Activated CD4-positive, alpha-beta T cell treated with anti-CD3 and anti-CD28 coated beads, Interleukin-2, amount 10 ng/mL, durations not matched to agents 24 days and 14 days (primary cell): Measurements from ENCODE around the gene C11orf21. TPM values are rescaled to one million over a fixed set of nuclear protein-coding genes. Genes with fewer than 3 reads are reported as not detected.

ENCODE experiments used
- DNase-seq: peaks from one replicate; pipeline ENCODE4 v3.0.0; 2022
- H3K27ac Mint-ChIP-seq: one replicate; pipeline ENCODE4 v1.8.0; 2022; ENCODE audit warnings: mild to moderate bottlenecking, mixed read lengths
- H3K27me3 Mint-ChIP-seq: one replicate; pipeline ENCODE4 v1.8.0; 2022; ENCODE audit warnings: mixed read lengths
- H3K36me3 Mint-ChIP-seq: one replicate; pipeline ENCODE4 v1.8.0; 2022; ENCODE audit warnings: low read depth, mild to moderate bottlenecking, mixed read lengths
- H3K4me1 Mint-ChIP-seq: one replicate; pipeline ENCODE4 v1.8.0; 2021; ENCODE audit warnings: mixed read lengths
- H3K4me3 Mint-ChIP-seq: one replicate; pipeline ENCODE4 v1.8.0; 2022; ENCODE audit warnings: mild to moderate bottlenecking, moderate library complexity, mixed read lengths
- H3K9me3 Mint-ChIP-seq: one replicate; pipeline ENCODE4 v1.8.0; 2021; ENCODE audit warnings: mixed read lengths
- intact Hi-C: fragments of 100-400 bp; cut with micrococcal nuclease; formaldehyde crosslinking; loops from one replicate; pipeline ENCODE4 v1.15.1; 2023
- total RNA-seq: library from RNA; stranded (reverse); gene quantifications from 2 replicates; pipeline ENCODE4 v1.2.3, GENCODE V29; 2022

C11orf21 gene
- total RNA-seq, 1 donor from 2014 or later = 2.6 TPM

GRCh38 chr11:2330696-2331095, 29.0 kb upstream of the C11orf21 start:
- Mint-ChIP-seq H3K4me3 (no peak overlapping the region), H3K9me3 (peaks cover 9% of the 10 kb centered on the region), H3K27ac (no peak overlapping the region), H3K36me3 (peaks cover 3% of the 10 kb centered on the region), H3K27me3 (no peaks in the 10 kb centered on the region), H3K4me1 (no peaks in the 10 kb centered on the region)
- intact Hi-C loops = no loop called here
- no peak for DNase-seq

- no peak overlapping the region for H3K4me3 Mint-ChIP-seq
These were observed 27.8 kb upstream of the C11orf21 start for GRCh38 chr11:2329551-2329950.

GRCh38 chr11:2328656-2329354, 27.1 kb upstream of the C11orf21 start:
- H3K4me1 Mint-ChIP-seq = no peaks in the 10 kb centered on the region
- no peak overlapping the region for H3K27ac Mint-ChIP-seq
- peaks cover 9% of the 10 kb centered on the region for H3K9me3 Mint-ChIP-seq
- H3K36me3 Mint-ChIP-seq = peaks cover 3% of the 10 kb centered on the region
- no peak for DNase-seq
- no peaks in the 10 kb centered on the region for H3K27me3 Mint-ChIP-seq
- intact Hi-C loops = no loop called here
- no peak overlapping the region for H3K4me3 Mint-ChIP-seq

More at GRCh38 chr11:2329551-2329950, 27.8 kb upstream of the C11orf21 start:
- no peaks in the 10 kb centered on the region for H3K4me1 Mint-ChIP-seq
- H3K36me3 Mint-ChIP-seq = peaks cover 3% of the 10 kb centered on the region
- no peaks in the 10 kb centered on the region for H3K27me3 Mint-ChIP-seq
- intact Hi-C loops = no loop called here
- H3K27ac Mint-ChIP-seq = no peak overlapping the region
- DNase-seq = no peak
- peaks cover 9% of the 10 kb centered on the region for H3K9me3 Mint-ChIP-seq

- no peak overlapping the region for H3K4me3 Mint-ChIP-seq
- peaks cover 9% of the 10 kb centered on the region for H3K9me3 Mint-ChIP-seq
These were observed 26.3 kb upstream of the C11orf21 start for GRCh38 chr11:2328021-2328420.

GRCh38 chr11:2327032-2327431, 25.3 kb upstream of the C11orf21 start:
- no peaks in the 10 kb centered on the region for H3K4me1 Mint-ChIP-seq
- no peak overlapping the region for H3K4me3 Mint-ChIP-seq
- no peak for DNase-seq
- peaks cover 9% of the 10 kb centered on the region for H3K27me3 Mint-ChIP-seq
- H3K36me3 Mint-ChIP-seq = peaks cover 3% of the 10 kb centered on the region
- peaks cover 9% of the 10 kb centered on the region for H3K9me3 Mint-ChIP-seq
- intact Hi-C loops = no loop called here
- no peak overlapping the region for H3K27ac Mint-ChIP-seq

More at GRCh38 chr11:2328021-2328420, 26.3 kb upstream of the C11orf21 start:
- no peak overlapping the region for H3K27ac Mint-ChIP-seq
- intact Hi-C loops = no loop called here
- no peak for DNase-seq
- peaks cover 3% of the 10 kb centered on the region for H3K36me3 Mint-ChIP-seq
- no peaks in the 10 kb centered on the region for H3K4me1 Mint-ChIP-seq
- peaks cover 3% of the 10 kb centered on the region for H3K27me3 Mint-ChIP-seq

GRCh38 chr11:2325719-2326118, 24.0 kb upstream of the C11orf21 start:
- intact Hi-C loops = no loop called here
- Mint-ChIP-seq H3K4me1 (no peaks in the 10 kb centered on the region), H3K36me3 (no peaks in the 10 kb centered on the region), H3K9me3 (peaks cover 7% of the 10 kb centered on the region), H3K27me3 (peaks cover 13% of the 10 kb centered on the region), H3K4me3 (no peak overlapping the region), H3K27ac (no peak overlapping the region)
- DNase-seq = no peak

- Mint-ChIP-seq H3K27me3 (peaks cover 13% of the 10 kb centered on the region), H3K27ac (no peak overlapping the region), H3K36me3 (no peaks in the 10 kb centered on the region), H3K4me3 (no peak overlapping the region), H3K4me1 (no peaks in the 10 kb centered on the region), H3K9me3 (peaks cover 7% of the 10 kb centered on the region)
- intact Hi-C loops = no loop called here
- no peak for DNase-seq
These were observed 23.4 kb upstream of the C11orf21 start for GRCh38 chr11:2325123-2325522.

- DNase-seq = no peak
- no peak overlapping the region for H3K27ac Mint-ChIP-seq
- no peaks in the 10 kb centered on the region for H3K36me3 Mint-ChIP-seq
- H3K27me3 Mint-ChIP-seq = peaks cover 13% of the 10 kb centered on the region
- H3K4me3 Mint-ChIP-seq = no peak overlapping the region
- H3K4me1 Mint-ChIP-seq = no peaks in the 10 kb centered on the region
- H3K9me3 Mint-ChIP-seq = peaks cover 2% of the 10 kb centered on the region
- intact Hi-C loops = no loop called here
These were observed 19.6 kb upstream of the C11orf21 start for GRCh38 chr11:2321311-2321683.

- H3K4me3 Mint-ChIP-seq = no peak overlapping the region
- peaks cover 13% of the 10 kb centered on the region for H3K27me3 Mint-ChIP-seq
- H3K4me1 Mint-ChIP-seq = no peaks in the 10 kb centered on the region
- no peak for DNase-seq
- no peaks in the 10 kb centered on the region for H3K36me3 Mint-ChIP-seq
- intact Hi-C loops = no loop called here
- H3K27ac Mint-ChIP-seq = no peak overlapping the region
- H3K9me3 Mint-ChIP-seq = peaks cover 2% of the 10 kb centered on the region
These were observed 19.0 kb upstream of the C11orf21 start for GRCh38 chr11:2320568-2321310.

- intact Hi-C loops = no loop called here
- no peak overlapping the region for H3K27ac Mint-ChIP-seq
- no peak for DNase-seq
- H3K4me1 Mint-ChIP-seq = no peaks in the 10 kb centered on the region
- peaks cover 13% of the 10 kb centered on the region for H3K27me3 Mint-ChIP-seq
- no peaks in the 10 kb centered on the region for H3K36me3 Mint-ChIP-seq
- no peak overlapping the region for H3K4me3 Mint-ChIP-seq
- peaks cover 2% of the 10 kb centered on the region for H3K9me3 Mint-ChIP-seq
These were observed 18.2 kb upstream of the C11orf21 start for GRCh38 chr11:2319791-2320472.

GRCh38 chr11:2318707-2319106, 17.0 kb upstream of the C11orf21 start:
- Mint-ChIP-seq H3K36me3 (no peaks in the 10 kb centered on the region), H3K27me3 (peaks cover 13% of the 10 kb centered on the region), H3K4me1 (no peaks in the 10 kb centered on the region), H3K4me3 (no peak overlapping the region), H3K9me3 (peaks cover 2% of the 10 kb centered on the region), H3K27ac (no peak overlapping the region)
- no peak for DNase-seq
- intact Hi-C loops = no loop called here

GRCh38 chr11:2318123-2318522, 16.4 kb upstream of the C11orf21 start:
- Mint-ChIP-seq H3K27me3 (peaks cover 10% of the 10 kb centered on the region), H3K4me3 (no peak overlapping the region)

GRCh38 chr11:2317354-2318050, 15.8 kb upstream of the C11orf21 start:
- Mint-ChIP-seq H3K9me3 (peaks cover 2% of the 10 kb centered on the region), H3K27ac (peak overlapping the region; percentile 37), H3K27me3 (peaks cover 5% of the 10 kb centered on the region), H3K4me3 (no peak overlapping the region), H3K4me1 (no peaks in the 10 kb centered on the region), H3K36me3 (no peaks in the 10 kb centered on the region)
- intact Hi-C loops = no loop called here
- no peak for DNase-seq

More at GRCh38 chr11:2318123-2318522, 16.4 kb upstream of the C11orf21 start:
- no peak for DNase-seq
- no peaks in the 10 kb centered on the region for H3K4me1 Mint-ChIP-seq
- no peak overlapping the region for H3K27ac Mint-ChIP-seq
- H3K36me3 Mint-ChIP-seq = no peaks in the 10 kb centered on the region
- intact Hi-C loops = no loop called here
- H3K9me3 Mint-ChIP-seq = peaks cover 2% of the 10 kb centered on the region

GRCh38 chr11:2316963-2317244, 15.2 kb upstream of the C11orf21 start:
- Mint-ChIP-seq H3K27me3 (peaks cover 3% of the 10 kb centered on the region), H3K4me3 (no peak overlapping the region), H3K4me1 (no peaks in the 10 kb centered on the region), H3K27ac (no peak overlapping the region), H3K36me3 (no peaks in the 10 kb centered on the region), H3K9me3 (peaks cover 2% of the 10 kb centered on the region)
- intact Hi-C loops = no loop called here
- DNase-seq = no peak
